HEK293 (cell line): ENCODE data around the gene MLLT3.

Experiments used
- CTCF ChIA-PET: fragments of 350-600 bp; formaldehyde crosslinking; extraction: SDS; loops from one replicate; lab custom pipeline; 2021; ENCODE audit warnings: antibody characterized with exemption; lab: Yijun Ruan, JAX
- POLR2A ChIA-PET: fragments of 300-600 bp; formaldehyde crosslinking; extraction: SDS; loops from one replicate; lab custom pipeline; 2020; ENCODE audit warnings: antibody characterized with exemption, inconsistent platforms; lab: Yijun Ruan, JAX
- H3K27ac ChIP-seq: fragments of 200-500 bp; sonication (Bioruptor generic); 2 replicates; pipeline ENCODE4 v1.5.1; 2014; ENCODE audit warnings: low read depth, low read length, control low read depth, inconsistent platforms; ENCODE audit errors: extremely low read depth
- H3K36me3 ChIP-seq, 2 experiments: fragments of 200-500 bp in 1 of 2; sonication (Bioruptor generic) in 1 of 2; 1 replicate in 1 of 2; 2 replicates in 1 of 2; pipeline ENCODE4 v1.5.1; 2014 to 2017; ENCODE audit warnings: inconsistent platforms in 2 of 2, low read length in 2 of 2; ENCODE audit not compliant: control insufficient read depth in 2 of 2, insufficient read depth in 1 of 2
- H3K4me1 ChIP-seq: fragments of 200-500 bp; sonication (Bioruptor generic); 2 replicates; pipeline ENCODE4 v1.5.1; 2014; ENCODE audit warnings: mild to moderate bottlenecking, low read length, inconsistent platforms; ENCODE audit not compliant: control insufficient read depth, insufficient read depth
- H3K4me3 ChIP-seq: 2 replicates; pipeline ENCODE4 v1.5.1; 2011; ENCODE audit warnings: low read depth, mild to moderate bottlenecking, control low read depth, low read length, moderate library complexity
- H3K9me3 ChIP-seq: fragments of 200-500 bp; sonication (Bioruptor generic); 2 replicates; pipeline ENCODE4 v1.5.1; 2014; ENCODE audit warnings: low read depth, low read length, inconsistent platforms; ENCODE audit not compliant: control insufficient read depth, insufficient read depth
- BCL11B ChIP-seq: fragments of 450-650 bp; formaldehyde crosslinking; IDR thresholded peaks from 2 replicates; pipeline ENCODE4 v1.5.1; 2016; ENCODE audit warnings: low read depth, missing biosample characterization, missing genetic modification characterization
- GLIS1 ChIP-seq: fragments of 450-650 bp; formaldehyde crosslinking; IDR thresholded peaks from 2 replicates; pipeline ENCODE4 v1.5.1; 2016; ENCODE audit warnings: missing biosample characterization, missing genetic modification characterization
- GLIS2 ChIP-seq: fragments of 450-650 bp; formaldehyde crosslinking; IDR thresholded peaks from 2 replicates; pipeline ENCODE4 v1.5.1; 2016; ENCODE audit warnings: missing biosample characterization, missing genetic modification characterization
- HOXC10 ChIP-seq: sonication (generic); formaldehyde crosslinking; IDR thresholded peaks from 2 replicates; pipeline ENCODE4 v1.8.1; 2023; ENCODE audit warnings: mild to moderate bottlenecking, missing genetic modification reagents
- KLF7 ChIP-seq: fragments of 450-650 bp; formaldehyde crosslinking; IDR thresholded peaks from 2 replicates; pipeline ENCODE4 v1.5.1; 2016; ENCODE audit warnings: missing biosample characterization, missing genetic modification characterization, borderline replicate concordance
- OSR2 ChIP-seq: fragments of 450-650 bp; formaldehyde crosslinking; IDR thresholded peaks from 2 replicates; pipeline ENCODE4 v1.5.1; 2016; ENCODE audit warnings: missing biosample characterization, missing genetic modification characterization
- SCRT1 ChIP-seq: fragments of 450-650 bp; formaldehyde crosslinking; IDR thresholded peaks from 2 replicates; pipeline ENCODE4 v1.5.1; 2016; ENCODE audit warnings: missing biosample characterization, missing genetic modification characterization, borderline replicate concordance
- SCRT2 ChIP-seq: fragments of 450-650 bp; formaldehyde crosslinking; IDR thresholded peaks from 2 replicates; pipeline ENCODE4 v1.5.1; 2016; ENCODE audit warnings: missing biosample characterization, missing genetic modification characterization
- ZIC2 ChIP-seq: fragments of 450-650 bp; formaldehyde crosslinking; IDR thresholded peaks from 2 replicates; pipeline ENCODE4 v1.5.1; 2016; ENCODE audit warnings: missing biosample characterization, missing genetic modification characterization
- ZNF114 ChIP-seq: fragments of 450-650 bp; formaldehyde crosslinking; IDR thresholded peaks from 2 replicates; pipeline ENCODE4 v1.5.0; 2017; ENCODE audit warnings: missing biosample characterization, missing genetic modification characterization
- ZNF133 ChIP-seq: fragments of 450-650 bp; formaldehyde crosslinking; IDR thresholded peaks from 2 replicates; pipeline ENCODE4 v1.5.1; 2016; ENCODE audit warnings: missing biosample characterization, missing genetic modification characterization
- ZNF16 ChIP-seq: fragments of 450-650 bp; formaldehyde crosslinking; IDR thresholded peaks from 2 replicates; pipeline ENCODE4 v1.5.1; 2016; ENCODE audit warnings: low read depth, missing biosample characterization, missing genetic modification characterization
- ZNF266 ChIP-seq: fragments of 450-650 bp; formaldehyde crosslinking; IDR thresholded peaks from 2 replicates; pipeline ENCODE4 v1.5.1; 2016; ENCODE audit warnings: missing biosample characterization, missing genetic modification characterization, low read depth
- ZNF433 ChIP-seq: fragments of 450-650 bp; formaldehyde crosslinking; IDR thresholded peaks from 2 replicates; pipeline ENCODE4 v1.5.1; 2016; ENCODE audit warnings: missing biosample characterization, missing genetic modification characterization, low read depth
- ZNF521 ChIP-seq: fragments of 450-650 bp; formaldehyde crosslinking; IDR thresholded peaks from 2 replicates; pipeline ENCODE4 v1.5.1; 2017; ENCODE audit warnings: missing biosample characterization, mild to moderate bottlenecking, missing genetic modification characterization
- ZNF571 ChIP-seq: fragments of 450-650 bp; formaldehyde crosslinking; IDR thresholded peaks from 2 replicates; pipeline ENCODE4 v1.5.0; 2017; ENCODE audit warnings: missing biosample characterization, missing genetic modification characterization
- ZNF610 ChIP-seq: fragments of 450-650 bp; formaldehyde crosslinking; IDR thresholded peaks from 2 replicates; pipeline ENCODE4 v1.5.1; 2016; ENCODE audit warnings: missing biosample characterization, missing genetic modification characterization, borderline replicate concordance
- ZNF792 ChIP-seq: fragments of 450-650 bp; formaldehyde crosslinking; IDR thresholded peaks from 2 replicates; pipeline ENCODE4 v1.5.1; 2016; ENCODE audit warnings: missing biosample characterization, missing genetic modification characterization
- TF ChIP-seq, protein P1 (sequence below): fragments of 450-650 bp; formaldehyde crosslinking; conservative IDR thresholded peaks from 2 replicates; pipeline ENCODE4 v1.5.1; 2016; ENCODE audit warnings: low read depth, missing biosample characterization, missing genetic modification characterization
- TF ChIP-seq, protein P2 (sequence below): fragments of 450-650 bp; formaldehyde crosslinking; IDR thresholded peaks from 2 replicates; pipeline ENCODE4 v1.5.1; 2016; ENCODE audit warnings: missing biosample characterization, missing genetic modification characterization

The MLLT3 gene

DNA sequence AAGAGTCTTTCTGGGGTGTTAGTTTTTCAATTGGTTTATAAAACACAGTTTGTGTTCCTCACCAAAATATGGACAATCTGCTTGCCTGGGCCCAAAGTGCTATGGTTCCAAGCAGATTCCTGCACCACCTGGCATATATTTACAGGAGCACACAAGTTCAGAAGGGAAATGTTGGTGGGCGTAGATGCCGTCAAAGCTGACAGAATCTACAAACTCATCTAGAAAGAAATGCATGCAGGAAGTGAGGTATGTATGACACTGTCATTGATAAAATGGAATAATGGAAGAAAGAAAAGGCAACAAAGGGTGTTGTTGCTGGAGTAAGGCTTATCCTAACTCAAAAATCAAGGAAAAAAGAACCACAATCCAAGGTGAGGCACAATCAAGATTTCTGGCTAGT, 225.8 kb downstream of the MLLT3 start:
- CTCF ChIA-PET: no interaction called here
- Histone ChIP-seq H3K36me3 (no peaks in the 10 kb centered on the region), H3K4me3 (no peak overlapping the region), H3K4me1 (peaks cover 31% of the 10 kb centered on the region), H3K9me3 (no peaks in the 10 kb centered on the region), H3K27ac (no peak overlapping the region)
- no peak for TF ChIP-seq HOXC10 (CRISPR knock-in tag)
- TF ChIP-seq, protein P1, sequence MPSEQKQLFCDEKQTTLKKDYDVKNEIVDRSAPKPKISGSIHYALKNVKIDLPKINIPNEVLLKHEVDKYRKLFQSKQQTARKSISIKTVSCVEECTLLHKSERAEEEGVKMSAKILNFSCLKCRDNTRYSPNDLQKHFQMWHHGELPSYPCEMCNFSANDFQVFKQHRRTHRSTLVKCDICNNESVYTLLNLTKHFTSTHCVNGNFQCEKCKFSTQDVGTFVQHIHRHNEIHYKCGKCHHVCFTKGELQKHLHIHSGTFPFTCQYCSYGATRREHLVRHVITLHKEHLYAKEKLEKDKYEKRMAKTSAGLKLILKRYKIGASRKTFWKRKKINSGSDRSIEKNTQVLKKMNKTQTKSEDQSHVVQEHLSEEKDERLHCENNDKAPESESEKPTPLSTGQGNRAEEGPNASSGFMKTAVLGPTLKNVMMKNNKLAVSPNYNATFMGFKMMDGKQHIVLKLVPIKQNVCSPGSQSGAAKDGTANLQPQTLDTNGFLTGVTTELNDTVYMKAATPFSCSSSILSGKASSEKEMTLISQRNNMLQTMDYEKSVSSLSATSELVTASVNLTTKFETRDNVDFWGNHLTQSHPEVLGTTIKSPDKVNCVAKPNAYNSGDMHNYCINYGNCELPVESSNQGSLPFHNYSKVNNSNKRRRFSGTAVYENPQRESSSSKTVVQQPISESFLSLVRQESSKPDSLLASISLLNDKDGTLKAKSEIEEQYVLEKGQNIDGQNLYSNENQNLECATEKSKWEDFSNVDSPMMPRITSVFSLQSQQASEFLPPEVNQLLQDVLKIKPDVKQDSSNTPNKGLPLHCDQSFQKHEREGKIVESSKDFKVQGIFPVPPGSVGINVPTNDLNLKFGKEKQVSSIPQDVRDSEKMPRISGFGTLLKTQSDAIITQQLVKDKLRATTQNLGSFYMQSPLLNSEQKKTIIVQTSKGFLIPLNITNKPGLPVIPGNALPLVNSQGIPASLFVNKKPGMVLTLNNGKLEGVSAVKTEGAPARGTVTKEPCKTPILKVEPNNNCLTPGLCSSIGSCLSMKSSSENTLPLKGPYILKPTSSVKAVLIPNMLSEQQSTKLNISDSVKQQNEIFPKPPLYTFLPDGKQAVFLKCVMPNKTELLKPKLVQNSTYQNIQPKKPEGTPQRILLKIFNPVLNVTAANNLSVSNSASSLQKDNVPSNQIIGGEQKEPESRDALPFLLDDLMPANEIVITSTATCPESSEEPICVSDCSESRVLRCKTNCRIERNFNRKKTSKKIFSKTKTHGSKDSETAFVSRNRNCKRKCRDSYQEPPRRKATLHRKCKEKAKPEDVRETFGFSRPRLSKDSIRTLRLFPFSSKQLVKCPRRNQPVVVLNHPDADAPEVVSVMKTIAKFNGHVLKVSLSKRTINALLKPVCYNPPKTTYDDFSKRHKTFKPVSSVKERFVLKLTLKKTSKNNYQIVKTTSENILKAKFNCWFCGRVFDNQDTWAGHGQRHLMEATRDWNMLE (tag by site-specific recombination): no peak
- TF ChIP-seq GLIS2 (tag by site-specific recombination): no peak
- no peak for TF ChIP-seq ZNF266 (tag by site-specific recombination)
- TF ChIP-seq ZNF571 (tag by site-specific recombination): no peak
- TF ChIP-seq ZNF792 (tag by site-specific recombination): no peak
- TF ChIP-seq, protein P2, sequence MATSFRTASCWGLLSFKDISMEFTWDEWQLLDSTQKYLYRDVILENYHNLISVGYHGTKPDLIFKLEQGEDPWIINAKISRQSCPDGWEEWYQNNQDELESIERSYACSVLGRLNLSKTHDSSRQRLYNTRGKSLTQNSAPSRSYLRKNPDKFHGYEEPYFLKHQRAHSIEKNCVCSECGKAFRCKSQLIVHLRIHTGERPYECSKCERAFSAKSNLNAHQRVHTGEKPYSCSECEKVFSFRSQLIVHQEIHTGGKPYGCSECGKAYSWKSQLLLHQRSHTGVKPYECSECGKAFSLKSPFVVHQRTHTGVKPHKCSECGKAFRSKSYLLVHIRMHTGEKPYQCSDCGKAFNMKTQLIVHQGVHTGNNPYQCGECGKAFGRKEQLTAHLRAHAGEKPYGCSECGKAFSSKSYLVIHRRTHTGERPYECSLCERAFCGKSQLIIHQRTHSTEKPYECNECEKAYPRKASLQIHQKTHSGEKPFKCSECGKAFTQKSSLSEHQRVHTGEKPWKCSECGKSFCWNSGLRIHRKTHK (tag by site-specific recombination): no peak
- no peak for TF ChIP-seq KLF7
- no peak for TF ChIP-seq ZNF521 (tag by site-specific recombination)
- POLR2A ChIA-PET: no interaction called here

DNA sequence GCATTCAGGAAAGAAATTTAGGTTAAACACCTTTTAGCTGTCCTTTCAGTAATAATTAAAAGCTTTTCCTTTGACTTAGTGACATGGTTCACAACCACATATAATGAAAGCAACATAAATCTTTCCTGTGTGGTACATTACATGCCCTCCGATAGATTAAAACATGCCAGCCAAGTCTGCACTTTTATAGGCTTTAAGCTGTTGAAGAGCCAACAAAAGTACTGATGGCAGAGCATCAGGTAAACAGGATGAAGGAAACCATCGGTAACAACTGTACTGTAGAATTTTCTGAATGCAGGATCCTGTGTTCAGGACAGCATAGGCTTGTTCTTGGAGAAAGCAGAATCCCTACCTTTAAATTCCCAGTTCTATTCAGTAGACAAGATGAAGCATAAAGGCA, 226.6 kb downstream of the MLLT3 start:
- CTCF ChIA-PET: no interaction called here
- Histone ChIP-seq H3K27ac (no peak overlapping the region), H3K36me3 (no peaks in the 10 kb centered on the region), H3K9me3 (no peaks in the 10 kb centered on the region), H3K4me3 (no peak overlapping the region), H3K4me1 (peaks cover 31% of the 10 kb centered on the region)
- TF ChIP-seq ZNF133 (tag by site-specific recombination): peak; percentile 39; the same call in 1 of the 2 replicates
- TF ChIP-seq OSR2 (tag by site-specific recombination): no peak
- POLR2A ChIA-PET: interaction anchor here (0.5 kb wide), 1 partner anchor 1322 kb away, joined by 3 read pairs; no protein-coding TSS in a partner anchor

DNA sequence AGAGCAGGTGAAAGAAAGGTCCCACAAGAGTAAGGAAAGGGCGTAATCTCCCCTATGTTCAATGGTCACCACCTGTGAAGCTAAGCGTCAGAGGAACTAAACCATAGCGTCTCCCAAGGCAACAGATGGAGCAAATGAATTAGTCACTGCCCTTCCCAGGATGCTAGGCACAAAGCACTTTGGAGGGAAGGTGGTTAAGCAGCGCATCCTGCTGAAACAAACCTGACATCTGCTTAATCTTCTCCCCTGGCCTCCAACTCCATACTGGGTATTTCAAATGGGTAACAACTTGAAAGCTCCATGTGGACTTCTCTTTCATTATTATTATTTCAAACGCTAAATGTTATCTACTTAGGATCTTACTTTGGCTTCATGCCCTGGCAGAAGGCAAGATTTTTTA, 227.3 kb downstream of the MLLT3 start:
- TF ChIP-seq ZNF16 (tag by site-specific recombination): no peak
- no peak for TF ChIP-seq BCL11B (tag by site-specific recombination)
- TF ChIP-seq ZNF610 (tag by site-specific recombination): no peak
- TF ChIP-seq ZNF114 (tag by site-specific recombination): no peak
- TF ChIP-seq SCRT1 (tag by site-specific recombination): 0 out of 2 replicates have a peak, but pooled peaks have one; percentile 52
- TF ChIP-seq ZNF433 (tag by site-specific recombination): no peak
- TF ChIP-seq GLIS1 (tag by site-specific recombination): no peak
- peak; percentile 64 for TF ChIP-seq SCRT2
- 0 out of 2 replicates have a peak, but pooled peaks have one; percentile 20 for TF ChIP-seq ZIC2 (tag by site-specific recombination)
- ChIA-PET CTCF (interaction anchor here (1.1 kb wide), 1 partner anchor 67 kb away, joined by 3 read pairs; no protein-coding TSS in a partner anchor), POLR2A (interaction anchor here (0.5 kb wide), 1 partner anchor 1321 kb away, joined by 3 read pairs; no protein-coding TSS in a partner anchor)
- Histone ChIP-seq H3K4me3 (no peak overlapping the region), H3K36me3 (no peaks in the 10 kb centered on the region), H3K27ac (no peak overlapping the region), H3K9me3 (no peaks in the 10 kb centered on the region), H3K4me1 (peaks cover 29% of the 10 kb centered on the region)
